Vagina (tissue), 2 donors: ENCODE data around the gene C10orf143. TPM values are rescaled to one million over a fixed set of nuclear protein-coding genes. Genes with fewer than 3 reads are reported as not detected.
A peak's percentile ranks its signal among the peaks of the same experiment; 100 is the strongest.

ENCODE experiments used
- DNase-seq, 2 donors: peaks; one replicate each; pipeline ENCODE4 v3.0.0-alpha.2; 2017; ENCODE audit errors: extremely low spot score in 2 of 2
- H3K27ac ChIP-seq: fragments of 200-600 bp; sonication (generic); one replicate; pipeline ENCODE4 v1.5.1; 2019
- H3K27me3 ChIP-seq: fragments of 200-600 bp; sonication (generic); one replicate; pipeline ENCODE4 v1.5.1; 2019
- H3K36me3 ChIP-seq, 2 donors: fragments of 200-600 bp; sonication (generic); one replicate each; pipeline ENCODE4 v1.5.1; 2017 to 2019
- H3K4me1 ChIP-seq: fragments of 200-600 bp; sonication (generic); one replicate; pipeline ENCODE4 v1.5.1; 2019
- H3K4me3 ChIP-seq, 2 donors: fragments of 200-600 bp; sonication (generic); 1 replicate in 1 of 2; 2 replicates in 1 of 2; pipeline ENCODE4 v1.5.1; 2016 to 2019
- H3K9me3 ChIP-seq: fragments of 200-600 bp; sonication (generic); one replicate; pipeline ENCODE4 v1.5.1; 2019
- POLR2A ChIP-seq, 2 donors: fragments of 450-650 bp; IDR thresholded peaks; one replicate each; pipeline ENCODE4 v1.6.1; 2017; ENCODE audit warnings: antibody characterized with exemption in 2 of 2, mild to moderate bottlenecking in 2 of 2, moderate library complexity in 2 of 2
- POLR2AphosphoS5 ChIP-seq, 2 donors: sonication (generic); formaldehyde crosslinking; IDR thresholded peaks; one replicate each; pipeline ENCODE4 v1.9.0; 2017; ENCODE audit warnings: antibody characterized with exemption in 2 of 2, mild to moderate bottlenecking in 2 of 2, low read depth in 1 of 2; ENCODE audit not compliant: insufficient read depth in 1 of 2
- intact Hi-C: fragments of 100-400 bp; cut with DNase I; formaldehyde crosslinking; loops from one replicate; pipeline ENCODE4 v1.15.1; 2023
- total RNA-seq: library from RNA; depleted of rRNA; stranded (reverse); fragments of >200 nt; gene quantifications from one replicate; pipeline ENCODE4 v1.2.3, GENCODE V29; 2016
- TF ChIP-seq, protein P1 (sequence below), 3 experiments: fragments of 450-650 bp in 2 of 3; fragments of 200-600 bp in 1 of 3; sonication (generic) in 1 of 3; IDR thresholded peaks; one replicate each; pipeline ENCODE4 v1.5.1; 2017 to 2019; ENCODE audit warnings: antibody characterized with exemption in 3 of 3, mild to moderate bottlenecking in 2 of 3, moderate library complexity in 2 of 3

The C10orf143 gene
- total RNA-seq, 1 donor from 2014 or later, result 0.74 TPM

DNA sequence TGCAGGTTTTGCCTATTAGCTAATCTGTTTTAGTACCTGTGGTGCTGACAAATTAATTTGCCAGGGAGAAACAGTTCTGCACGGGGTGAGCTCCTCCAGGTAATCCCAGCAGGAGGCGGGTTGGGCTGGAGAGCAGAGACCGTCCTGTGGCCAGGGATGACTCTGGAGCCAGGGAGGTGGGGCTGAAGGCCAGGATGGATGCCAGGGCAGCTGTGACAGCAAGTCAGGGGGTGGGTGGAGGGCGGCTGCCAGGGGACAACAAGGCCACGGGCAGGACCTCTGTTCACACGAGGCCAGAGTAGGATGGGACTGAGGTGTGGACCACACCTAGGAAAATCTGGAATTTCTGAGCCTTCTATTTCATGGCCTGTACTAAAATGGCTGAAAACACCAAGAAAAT, 48.9 kb downstream of the C10orf143 start:
- H3K36me3 ChIP-seq, result no peaks in the 10 kb centered on the region
- no peaks in the 10 kb centered on the region for H3K4me1 ChIP-seq
- H3K27ac ChIP-seq, result no peak overlapping the region
- no peak overlapping the region for H3K4me3 ChIP-seq
- TF ChIP-seq, protein P1, sequence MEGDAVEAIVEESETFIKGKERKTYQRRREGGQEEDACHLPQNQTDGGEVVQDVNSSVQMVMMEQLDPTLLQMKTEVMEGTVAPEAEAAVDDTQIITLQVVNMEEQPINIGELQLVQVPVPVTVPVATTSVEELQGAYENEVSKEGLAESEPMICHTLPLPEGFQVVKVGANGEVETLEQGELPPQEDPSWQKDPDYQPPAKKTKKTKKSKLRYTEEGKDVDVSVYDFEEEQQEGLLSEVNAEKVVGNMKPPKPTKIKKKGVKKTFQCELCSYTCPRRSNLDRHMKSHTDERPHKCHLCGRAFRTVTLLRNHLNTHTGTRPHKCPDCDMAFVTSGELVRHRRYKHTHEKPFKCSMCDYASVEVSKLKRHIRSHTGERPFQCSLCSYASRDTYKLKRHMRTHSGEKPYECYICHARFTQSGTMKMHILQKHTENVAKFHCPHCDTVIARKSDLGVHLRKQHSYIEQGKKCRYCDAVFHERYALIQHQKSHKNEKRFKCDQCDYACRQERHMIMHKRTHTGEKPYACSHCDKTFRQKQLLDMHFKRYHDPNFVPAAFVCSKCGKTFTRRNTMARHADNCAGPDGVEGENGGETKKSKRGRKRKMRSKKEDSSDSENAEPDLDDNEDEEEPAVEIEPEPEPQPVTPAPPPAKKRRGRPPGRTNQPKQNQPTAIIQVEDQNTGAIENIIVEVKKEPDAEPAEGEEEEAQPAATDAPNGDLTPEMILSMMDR (IDR thresholded peaks at IDR 0.05), result no peak
- no peak for TF ChIP-seq POLR2A (IDR thresholded peaks at IDR 0.05)
- intact Hi-C loops, result no loop called here
- no peaks in the 10 kb centered on the region for H3K9me3 ChIP-seq
- H3K27me3 ChIP-seq, result no peaks in the 10 kb centered on the region
- DNase-seq, result no peak

DNA sequence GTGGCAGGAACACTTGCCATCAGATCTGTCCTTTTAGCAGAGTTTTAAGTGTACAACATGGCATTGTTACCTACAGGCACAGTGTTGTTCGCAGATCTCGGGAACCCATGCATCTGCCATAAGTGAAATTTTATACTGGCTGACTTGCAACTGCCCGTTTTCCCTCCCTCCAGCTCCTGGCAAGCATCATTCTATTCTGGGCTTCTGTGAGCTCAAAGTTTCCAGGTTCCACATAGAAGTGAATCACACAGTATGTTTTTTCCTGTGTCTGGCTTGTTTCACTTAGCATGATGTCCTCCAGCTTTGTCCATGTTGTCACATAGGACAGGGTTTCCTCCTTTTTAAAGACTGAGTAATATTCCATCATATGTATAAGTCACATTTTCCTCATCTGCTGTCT, 56.6 kb downstream of the C10orf143 start:
- H3K9me3 ChIP-seq, result no peaks in the 10 kb centered on the region
- no peak for DNase-seq
- H3K36me3 ChIP-seq, result no peaks in the 10 kb centered on the region
- H3K27ac ChIP-seq, result no peak overlapping the region
- no peaks in the 10 kb centered on the region for H3K27me3 ChIP-seq
- no peaks in the 10 kb centered on the region for H3K4me1 ChIP-seq
- intact Hi-C loops, result no loop called here
- TF ChIP-seq POLR2A (IDR thresholded peaks at IDR 0.05) (no peak), POLR2AphosphoS5 (IDR thresholded peaks at IDR 0.05; ENCODE audit: insufficient read depth in 1 of 2, low read depth in 1 of 2) (no peak)
- TF ChIP-seq, protein P1 (IDR thresholded peaks at IDR 0.05), result no peak
- no peak overlapping the region for H3K4me3 ChIP-seq

DNA sequence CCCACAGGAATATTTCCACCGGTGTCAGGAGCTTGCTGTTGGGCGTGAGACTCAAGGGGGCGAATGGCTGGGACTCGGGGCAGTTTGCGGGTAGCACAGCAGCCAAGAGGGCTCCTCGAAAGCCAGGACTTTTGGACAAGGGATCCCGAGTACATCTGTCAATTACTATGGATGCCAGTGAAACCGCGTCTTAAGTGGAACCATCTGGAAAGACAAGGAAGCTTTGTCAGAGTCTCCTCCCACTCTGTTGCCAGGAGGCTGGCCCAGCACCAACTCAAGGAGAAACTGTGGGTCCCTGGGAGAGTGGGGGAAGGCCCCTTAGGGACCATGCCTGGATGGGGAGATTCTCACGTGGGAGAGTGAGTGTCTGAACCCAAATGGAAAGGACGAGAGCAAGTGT, 57.1 kb downstream of the C10orf143 start:
- Histone ChIP-seq H3K36me3 (no peaks in the 10 kb centered on the region), H3K27me3 (no peaks in the 10 kb centered on the region), H3K9me3 (no peaks in the 10 kb centered on the region), H3K4me1 (no peaks in the 10 kb centered on the region), H3K27ac (no peak overlapping the region), H3K4me3 (no peak overlapping the region)
- intact Hi-C loops, result no loop called here
- no peak for TF ChIP-seq POLR2A (IDR thresholded peaks at IDR 0.05)
- no peak for DNase-seq

DNA sequence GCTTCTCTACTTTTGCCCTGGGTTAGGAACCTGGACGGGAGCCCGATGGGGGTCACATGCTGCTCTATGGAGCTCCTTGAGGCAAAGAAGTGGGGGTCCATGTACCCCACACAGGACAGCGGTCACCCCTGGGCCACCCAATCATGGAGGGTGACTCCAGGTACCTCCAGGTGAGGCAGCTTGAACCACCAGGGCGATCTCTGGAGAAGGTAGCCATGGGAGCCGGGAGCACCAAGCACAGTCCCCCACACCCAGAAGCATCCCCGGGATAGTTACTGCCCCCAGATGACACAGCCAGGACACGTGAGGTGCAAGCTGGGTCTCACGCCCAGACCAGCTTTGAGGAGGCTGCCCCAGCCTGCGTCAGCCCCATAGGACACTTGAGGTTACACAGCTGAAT, 58.4 kb downstream of the C10orf143 start:
- no peaks in the 10 kb centered on the region for H3K36me3 ChIP-seq
- peak in 1 of 2 donors; percentile 44 for DNase-seq
- intact Hi-C loops, result no loop called here
- H3K4me3 ChIP-seq, result no peak overlapping the region
- no peaks in the 10 kb centered on the region for H3K9me3 ChIP-seq
- TF ChIP-seq POLR2A (IDR thresholded peaks at IDR 0.05) (no peak), POLR2AphosphoS5 (IDR thresholded peaks at IDR 0.05; ENCODE audit: insufficient read depth in 1 of 2, low read depth in 1 of 2) (no peak)
- TF ChIP-seq, protein P1 (IDR thresholded peaks at IDR 0.05), result no peak
- H3K27me3 ChIP-seq, result no peaks in the 10 kb centered on the region
- H3K27ac ChIP-seq, result no peak overlapping the region
- no peaks in the 10 kb centered on the region for H3K4me1 ChIP-seq

DNA sequence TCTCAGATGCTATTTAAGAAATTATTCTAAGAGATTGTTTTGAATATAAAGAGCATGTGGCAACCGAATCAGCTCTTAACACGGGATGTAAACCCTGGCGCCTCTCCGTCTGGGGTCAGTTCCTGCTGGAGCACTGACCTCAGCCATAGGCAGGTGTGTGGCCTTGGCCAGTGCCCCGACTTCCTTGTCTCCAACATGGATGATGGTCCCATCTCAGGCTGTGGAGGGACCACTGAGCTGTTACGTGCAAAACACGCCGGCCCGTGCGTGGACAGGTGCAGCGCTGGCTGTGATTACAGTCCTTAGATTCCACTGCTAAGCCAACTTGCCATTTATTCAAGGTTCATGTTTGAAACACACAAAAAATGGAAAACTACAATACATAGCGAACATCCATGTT, 59.9 kb downstream of the C10orf143 start:
- no peaks in the 10 kb centered on the region for H3K27me3 ChIP-seq
- H3K9me3 ChIP-seq, result no peaks in the 10 kb centered on the region
- no peaks in the 10 kb centered on the region for H3K36me3 ChIP-seq
- H3K4me3 ChIP-seq, result no peak overlapping the region
- H3K27ac ChIP-seq, result no peak overlapping the region
- TF ChIP-seq POLR2A (IDR thresholded peaks at IDR 0.05), result no peak
- TF ChIP-seq POLR2AphosphoS5 (IDR thresholded peaks at IDR 0.05; ENCODE audit: insufficient read depth in 1 of 2, low read depth in 1 of 2), result no peak
- TF ChIP-seq, protein P1 (IDR thresholded peaks at IDR 0.05), result no peak
- DNase-seq, result peak in 1 of 2 donors; percentile 37
- H3K4me1 ChIP-seq, result no peaks in the 10 kb centered on the region
- intact Hi-C loops, result no loop called here

DNA sequence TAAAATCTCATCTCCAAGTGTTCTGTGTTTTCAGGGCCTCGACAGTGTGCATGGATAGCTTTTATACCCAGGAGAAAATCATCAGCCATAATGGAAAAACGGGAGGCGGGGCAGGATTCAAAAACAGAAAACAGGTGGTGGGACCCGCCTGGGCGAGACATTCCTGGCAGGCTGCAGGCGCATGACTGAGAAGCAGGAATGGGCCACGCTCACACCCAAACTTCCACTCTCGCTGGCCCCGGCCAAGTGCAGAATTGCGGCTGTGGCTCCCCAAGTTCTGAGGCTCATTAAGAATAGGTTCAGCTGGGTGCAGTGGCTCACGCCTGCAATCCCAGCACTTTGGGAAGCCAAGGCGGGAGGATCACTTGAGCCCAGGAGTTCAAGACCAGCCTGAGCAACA, 60.6 kb downstream of the C10orf143 start:
- Histone ChIP-seq H3K4me3 (no peak overlapping the region), H3K27me3 (no peaks in the 10 kb centered on the region), H3K4me1 (no peaks in the 10 kb centered on the region), H3K9me3 (no peaks in the 10 kb centered on the region), H3K27ac (no peak overlapping the region), H3K36me3 (no peaks in the 10 kb centered on the region)
- intact Hi-C loops, result no loop called here
- TF ChIP-seq, protein P1 (IDR thresholded peaks at IDR 0.05), result no peak
- TF ChIP-seq POLR2A (IDR thresholded peaks at IDR 0.05) (no peak), POLR2AphosphoS5 (IDR thresholded peaks at IDR 0.05; ENCODE audit: insufficient read depth in 1 of 2, low read depth in 1 of 2) (no peak)
- peak in 1 of 2 donors; percentile 44 for DNase-seq
